ENCODE data around the gene ZCCHC8.
"Not testable (repeated sequence)": the region's sequence is repeated elsewhere in the genome, so short reads cannot be mapped to it uniquely, and the experiment has no call there.

The ZCCHC8 gene

GRCh38 chr12:122508163-122508562 is 7.4 kb upstream of the ZCCHC8 start:
- no peak for DNase-seq (ENCODE audit: low spot score)

- DNase-seq (ENCODE audit: low spot score) = no peak
Observed at GRCh38 chr12:122506393-122506938, 5.7 kb upstream of the ZCCHC8 start.

- DNase-seq (ENCODE audit: low spot score) = no peak
Observed at GRCh38 chr12:122505419-122506051, 4.8 kb upstream of the ZCCHC8 start.

GRCh38 chr12:122503783-122504590 is 3.3 kb upstream of the ZCCHC8 start:
- no peak for DNase-seq (ENCODE audit: low spot score)

- no peak for DNase-seq (ENCODE audit: low spot score)
Observed at GRCh38 chr12:122503147-122503751, 2.5 kb upstream of the ZCCHC8 start.

GRCh38 chr12:122501489-122501989 is 807 bp upstream of the ZCCHC8 start:
- DNase-seq (ENCODE audit: low spot score) = no peak

- DNase-seq (ENCODE audit: low spot score) = peak; percentile 67
Observed at GRCh38 chr12:122499991-122500684, 594 bp downstream of the ZCCHC8 start.

- DNase-seq (ENCODE audit: low spot score) = no peak
Observed at GRCh38 chr12:122495258-122495657, 5.5 kb downstream of the ZCCHC8 start.

- not testable (repeated sequence) for DNase-seq (ENCODE audit: low spot score)
Observed at GRCh38 chr12:122493222-122493621, 7.5 kb downstream of the ZCCHC8 start.

- DNase-seq (ENCODE audit: low spot score) = no peak
Observed at GRCh38 chr12:122491991-122492390, 8.7 kb downstream of the ZCCHC8 start.

GRCh38 chr12:122489038-122489437 is 11.7 kb downstream of the ZCCHC8 start:
- DNase-seq (ENCODE audit: low spot score) = no peak

GRCh38 chr12:122487807-122488206 is 12.9 kb downstream of the ZCCHC8 start:
- DNase-seq (ENCODE audit: low spot score) = not testable (repeated sequence)

GRCh38 chr12:122486805-122487426 is 13.8 kb downstream of the ZCCHC8 start:
- DNase-seq (ENCODE audit: low spot score) = no peak

GRCh38 chr12:122486360-122486759 is 14.4 kb downstream of the ZCCHC8 start:
- DNase-seq (ENCODE audit: low spot score) = not testable (repeated sequence)

GRCh38 chr12:122484385-122484784 is 16.3 kb downstream of the ZCCHC8 start:
- DNase-seq (ENCODE audit: low spot score) = not testable (repeated sequence)

- DNase-seq (ENCODE audit: low spot score) = no peak
Observed at GRCh38 chr12:122483969-122484368, 16.8 kb downstream of the ZCCHC8 start.

- no peak for DNase-seq (ENCODE audit: low spot score)
Observed at GRCh38 chr12:122481861-122482260, 18.9 kb downstream of the ZCCHC8 start.

GRCh38 chr12:122480753-122481152 is 20.0 kb downstream of the ZCCHC8 start:
- DNase-seq (ENCODE audit: low spot score) = no peak

GRCh38 chr12:122474324-122474716 is 26.4 kb downstream of the ZCCHC8 start:
- no peak for DNase-seq (ENCODE audit: low spot score)

GRCh38 chr12:122473543-122474323 is 27.0 kb downstream of the ZCCHC8 start:
- DNase-seq (ENCODE audit: low spot score) = no peak
